ENCODE results near the gene AHDC1.

The AHDC1 gene

DNA sequence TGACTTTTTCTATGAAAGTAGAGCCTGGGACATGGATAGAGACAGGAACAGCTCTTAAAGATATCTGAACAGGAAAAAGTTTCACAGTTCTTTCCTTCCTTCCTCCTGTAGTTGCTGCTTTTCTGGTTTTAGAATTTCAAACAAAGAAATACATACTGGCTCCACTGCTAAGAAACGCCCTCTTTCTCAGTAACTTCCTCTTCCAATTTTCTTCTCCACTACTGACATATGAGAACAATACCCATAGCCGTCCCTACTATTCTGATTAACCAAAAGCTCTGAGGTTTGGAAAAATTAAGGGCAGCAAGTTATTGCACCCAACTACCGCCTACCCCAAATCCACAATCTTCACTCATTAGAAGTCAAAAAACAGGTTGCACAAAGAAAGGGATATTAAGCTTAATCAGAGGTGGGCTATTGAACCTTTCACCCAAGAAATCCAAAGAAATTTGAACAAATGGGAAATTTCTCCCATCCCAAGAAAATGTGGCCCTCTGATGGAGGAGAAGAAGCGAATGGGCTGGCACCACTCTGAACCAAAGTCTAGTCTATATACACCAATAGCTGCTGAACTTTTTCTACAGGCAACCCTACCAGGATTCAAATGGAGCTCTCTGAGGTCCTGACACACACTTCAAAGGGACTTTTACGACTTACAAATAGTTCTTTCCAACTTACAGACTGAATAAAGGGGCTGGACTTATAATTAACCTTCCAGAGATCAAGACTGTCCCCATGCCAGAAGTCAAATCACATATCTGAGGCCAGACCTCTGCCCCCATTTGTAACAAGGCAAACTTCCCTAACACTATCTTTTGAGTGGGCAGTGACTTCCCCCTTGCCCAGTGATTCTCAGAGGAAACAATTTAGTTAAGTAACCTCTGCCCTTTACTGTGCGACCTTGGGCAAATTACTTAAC, 115.7 kb downstream of the AHDC1 start:
- DNase-seq (ENCODE audit: low read depth in 2 of 2) = no peak

DNA sequence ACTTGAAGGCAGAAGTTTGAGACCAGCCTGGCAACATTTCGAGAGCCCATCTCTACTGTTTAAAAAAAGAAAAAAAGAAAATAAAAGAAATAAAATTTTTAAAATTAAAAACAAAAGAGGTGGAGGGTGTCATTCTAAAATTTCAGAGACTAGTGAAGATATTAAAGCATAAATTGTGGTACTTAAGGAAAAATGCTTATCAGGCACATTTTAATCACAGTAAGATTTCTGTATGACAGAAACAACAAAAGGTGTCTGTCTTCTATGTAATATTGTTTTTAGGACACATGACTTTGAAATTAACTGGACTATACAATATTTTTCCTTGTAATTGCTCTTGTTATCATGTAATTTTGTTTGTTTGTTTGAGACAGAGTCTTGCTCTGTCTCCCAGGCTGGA, 118.6 kb downstream of the AHDC1 start:
- DNase-seq (ENCODE audit: low read depth in 2 of 2) = no peak

Measured in stimulated activated CD8-positive, alpha-beta memory T cell treated with anti-CD3 and anti-CD28 coated beads, Interleukin-15, amount 100 ng/mL, for 4 hours (primary cell).